Ovary (tissue), 3 donors: ENCODE data around the gene MLEC.

Experiments
- EP300 ChIP-seq: sonication (generic); formaldehyde crosslinking; IDR thresholded peaks from one replicate; pipeline ENCODE4 v1.6.1; 2017; ENCODE audit warnings: antibody characterized with exemption
- TF ChIP-seq, protein P1 (sequence below), 3 donors: fragments of 450-650 bp in 2 of 3; fragments of 200-600 bp in 1 of 3; IDR thresholded peaks; one replicate each; pipeline versions ENCODE4 v1.5.1 to v1.8.0; 2016 to 2022; ENCODE audit warnings: antibody characterized with exemption in 3 of 3, mild to moderate bottlenecking in 1 of 3
- donor health status: DM: no; HTN: no; CAD: no.

- TF ChIP-seq, protein P1, sequence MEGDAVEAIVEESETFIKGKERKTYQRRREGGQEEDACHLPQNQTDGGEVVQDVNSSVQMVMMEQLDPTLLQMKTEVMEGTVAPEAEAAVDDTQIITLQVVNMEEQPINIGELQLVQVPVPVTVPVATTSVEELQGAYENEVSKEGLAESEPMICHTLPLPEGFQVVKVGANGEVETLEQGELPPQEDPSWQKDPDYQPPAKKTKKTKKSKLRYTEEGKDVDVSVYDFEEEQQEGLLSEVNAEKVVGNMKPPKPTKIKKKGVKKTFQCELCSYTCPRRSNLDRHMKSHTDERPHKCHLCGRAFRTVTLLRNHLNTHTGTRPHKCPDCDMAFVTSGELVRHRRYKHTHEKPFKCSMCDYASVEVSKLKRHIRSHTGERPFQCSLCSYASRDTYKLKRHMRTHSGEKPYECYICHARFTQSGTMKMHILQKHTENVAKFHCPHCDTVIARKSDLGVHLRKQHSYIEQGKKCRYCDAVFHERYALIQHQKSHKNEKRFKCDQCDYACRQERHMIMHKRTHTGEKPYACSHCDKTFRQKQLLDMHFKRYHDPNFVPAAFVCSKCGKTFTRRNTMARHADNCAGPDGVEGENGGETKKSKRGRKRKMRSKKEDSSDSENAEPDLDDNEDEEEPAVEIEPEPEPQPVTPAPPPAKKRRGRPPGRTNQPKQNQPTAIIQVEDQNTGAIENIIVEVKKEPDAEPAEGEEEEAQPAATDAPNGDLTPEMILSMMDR (IDR thresholded peaks at IDR 0.05) = no peak
- no peak for TF ChIP-seq EP300
These were observed 51.5 kb downstream of the MLEC start for GRCh38 chr12:120738252-120739030.
